ENCODE measurements around the gene NSMF.

NSMF gene

GRCh38 chr9:137433349-137433915 is 25.7 kb downstream of the NSMF start:
- no peak overlapping the region for H3K4me3 ChIP-seq (ENCODE audit: low read depth, low read length)
- TF ChIP-seq CTCF (IDR thresholded peaks at IDR 0.05; ENCODE audit: borderline replicate concordance, insufficient read depth, low read depth, low read length): no peak

GRCh38 chr9:137432687-137433348 is 26.3 kb downstream of the NSMF start:
- no peak for TF ChIP-seq CTCF (IDR thresholded peaks at IDR 0.05; ENCODE audit: borderline replicate concordance, insufficient read depth, low read depth, low read length)
- no peak overlapping the region for H3K4me3 ChIP-seq (ENCODE audit: low read depth, low read length)

- TF ChIP-seq CTCF (IDR thresholded peaks at IDR 0.05; ENCODE audit: borderline replicate concordance, insufficient read depth, low read depth, low read length): no peak
- no peak overlapping the region for H3K4me3 ChIP-seq (ENCODE audit: low read depth, low read length)
Observed at GRCh38 chr9:137431416-137431931, 27.7 kb downstream of the NSMF start.

- H3K4me3 ChIP-seq (ENCODE audit: low read depth, low read length): no peak overlapping the region
Observed at GRCh38 chr9:137430723-137431415, 28.3 kb downstream of the NSMF start.

GRCh38 chr9:137429974-137430722 is 29.0 kb downstream of the NSMF start:
- H3K4me3 ChIP-seq (ENCODE audit: low read depth, low read length): no peak overlapping the region
- TF ChIP-seq CTCF (IDR thresholded peaks at IDR 0.05; ENCODE audit: borderline replicate concordance, insufficient read depth, low read depth, low read length): no peak

More at GRCh38 chr9:137430723-137431415, 28.3 kb downstream of the NSMF start:
- TF ChIP-seq CTCF (IDR thresholded peaks at IDR 0.05; ENCODE audit: borderline replicate concordance, insufficient read depth, low read depth, low read length): no peak

GRCh38 chr9:137429546-137429890 is 29.6 kb downstream of the NSMF start:
- TF ChIP-seq CTCF (IDR thresholded peaks at IDR 0.05; ENCODE audit: borderline replicate concordance, insufficient read depth, low read depth, low read length): no peak
- no peak overlapping the region for H3K4me3 ChIP-seq (ENCODE audit: low read depth, low read length)

Data from GM12875 (cell line).